Measurements from ENCODE around the gene ANKRD11.

- TF ChIP-seq CTCF (conservative IDR thresholded peaks at IDR 0.05; ENCODE audit: low read length) (no peak), EZH2phosphoT487 (IDR thresholded peaks at IDR 0.05; ENCODE audit: borderline replicate concordance) (no peak)
These were observed 43.9 kb upstream of the ANKRD11 start for GRCh38 chr16:89534252-89534756.

Measured in Loucy (cell line).